Measurements from ENCODE around the gene CAPN3.

DNA sequence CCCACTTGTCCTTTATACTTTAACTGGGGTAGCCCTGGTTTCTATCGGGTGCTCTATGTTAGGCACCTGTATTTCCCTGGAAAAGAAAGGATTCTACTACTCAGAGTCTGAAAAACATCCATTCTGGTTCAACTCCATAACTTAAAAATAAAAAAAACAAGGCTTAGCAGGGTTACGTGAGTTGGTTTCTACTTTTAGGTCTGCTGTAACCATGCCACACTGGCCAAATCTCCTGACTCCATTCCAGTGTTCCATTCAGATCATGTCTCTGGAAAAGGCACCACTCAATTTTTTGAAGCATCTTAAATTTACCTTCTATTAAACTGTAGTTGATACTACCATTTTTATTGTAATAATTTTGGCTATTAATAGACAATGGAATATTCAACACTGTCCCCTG, 62.1 kb downstream of the CAPN3 start:
- TF ChIP-seq POLR2A (IDR thresholded peaks at IDR 0.05; ENCODE audit: low read length): no peak
- no peak for TF ChIP-seq GATA1 (IDR thresholded peaks at IDR 0.05; ENCODE audit: low read depth, low read length)
